Hematopoietic multipotent progenitor cell treated with erythropoietin and hydrocortisone succinate and interleukin-3 and kit ligand, for 8 days (in vitro differentiated cells): ENCODE measurements around the gene CDKN1A.
A peak's percentile ranks its signal among the peaks of the same experiment; 100 is the strongest.
"Not testable (repeated sequence)": the region's sequence is repeated elsewhere in the genome, so short reads cannot be mapped to it uniquely, and the experiment has no call there.

Experiments
- DNase-seq: peaks from one replicate; pipeline ENCODE4 v3.0.0-alpha.2; 2015

The CDKN1A gene

GRCh38 chr6:36678488-36679042 is at the start of gene CDKN1A:
TSS of gene CDKN1A (plus strand) at chr6:36678714. CDS start at chr6:36684102, 5,388 bp downstream.
- DNase-seq: peak; percentile 84

GRCh38 chr6:36629784-36630183 is 48.7 kb upstream of the CDKN1A start:
- DNase-seq: no peak

- no peak for DNase-seq
Observed at GRCh38 chr6:36631326-36632011, 47.0 kb upstream of the CDKN1A start.

- DNase-seq: no peak
Observed at GRCh38 chr6:36633370-36633769, 45.1 kb upstream of the CDKN1A start.

GRCh38 chr6:36633915-36634314 is 44.6 kb upstream of the CDKN1A start:
- DNase-seq: peak; percentile 66

GRCh38 chr6:36634317-36635108 is 44.0 kb upstream of the CDKN1A start:
- no peak for DNase-seq

- no peak for DNase-seq
Observed at GRCh38 chr6:36636283-36636682, 42.2 kb upstream of the CDKN1A start.

- DNase-seq: no peak
Observed at GRCh38 chr6:36636687-36637418, 41.7 kb upstream of the CDKN1A start.

GRCh38 chr6:36638579-36638978 is 39.9 kb upstream of the CDKN1A start:
- no peak for DNase-seq

- no peak for DNase-seq
Observed at GRCh38 chr6:36639171-36639808, 39.2 kb upstream of the CDKN1A start.

GRCh38 chr6:36641543-36641942 is 37.0 kb upstream of the CDKN1A start:
- DNase-seq: no peak

GRCh38 chr6:36642913-36643817 is 35.3 kb upstream of the CDKN1A start:
- DNase-seq: no peak

GRCh38 chr6:36643977-36644376 is 34.5 kb upstream of the CDKN1A start:
- no peak for DNase-seq

GRCh38 chr6:36649086-36649485 is 29.4 kb upstream of the CDKN1A start:
- DNase-seq: no peak

GRCh38 chr6:36649701-36650484 is 28.6 kb upstream of the CDKN1A start:
- DNase-seq: no peak

- DNase-seq: no peak
Observed at GRCh38 chr6:36650848-36651478, 27.6 kb upstream of the CDKN1A start.

- no peak for DNase-seq
Observed at GRCh38 chr6:36651659-36652379, 26.7 kb upstream of the CDKN1A start.

GRCh38 chr6:36654469-36654868 is 24.0 kb upstream of the CDKN1A start:
- not testable (repeated sequence) for DNase-seq

- DNase-seq: no peak
Observed at GRCh38 chr6:36655085-36655724, 23.3 kb upstream of the CDKN1A start.
